Hepatocyte (in vitro differentiated cells): Measurements from ENCODE around the gene VAMP4.

ENCODE experiments used
- CTCF ChIP-seq: fragments of 200-600 bp; sonication (generic); IDR thresholded peaks from 2 replicates; pipeline ENCODE4 v1.5.1; 2016; ENCODE audit warnings: antibody characterized with exemption, mild to moderate bottlenecking; ENCODE audit not compliant: poor library complexity
- EZH2phosphoT487 ChIP-seq: fragments of 200-600 bp; sonication (generic); IDR thresholded peaks from one replicate; pipeline ENCODE4 v1.6.1; 2018; ENCODE audit warnings: antibody characterized with exemption, mild to moderate bottlenecking, low read depth, moderate library complexity; ENCODE audit not compliant: unreplicated experiment, severe bottlenecking

DNA sequence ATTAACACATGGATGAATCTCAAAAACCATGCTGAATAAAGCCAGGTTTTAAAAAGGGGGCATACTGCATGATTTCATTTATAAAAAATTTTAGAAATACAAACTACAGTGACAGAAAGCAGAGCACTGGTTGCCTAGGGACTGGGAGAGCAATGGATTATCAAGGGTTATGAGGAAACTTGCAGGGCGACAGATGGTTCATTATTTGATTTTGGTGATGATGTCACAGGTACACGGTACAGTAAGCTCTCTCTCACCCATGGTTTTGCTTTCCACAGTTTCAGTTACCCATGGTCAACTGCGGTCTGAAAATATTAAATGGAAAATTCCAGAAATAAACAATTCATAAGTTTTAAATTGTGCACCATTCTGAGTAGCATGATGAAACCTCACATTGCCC, 14.1 kb downstream of the VAMP4 start:
- no peak for TF ChIP-seq CTCF
- TF ChIP-seq EZH2phosphoT487: no peak
